Measurements from ENCODE around the gene DCUN1D2. TPM values are rescaled to one million over a fixed set of nuclear protein-coding genes. Genes with fewer than 3 reads are reported as not detected.
A peak's percentile ranks its signal among the peaks of the same experiment; 100 is the strongest.

Gene DCUN1D2
- polyA plus RNA-seq, 3 donors, result 3.1 to 16.7 (median 6.1) TPM

- Histone ChIP-seq H3K79me2 (ENCODE audit: insufficient read depth, low read length) (peaks cover 65% of the 10 kb centered on the region), H3K4me1 (ENCODE audit: control insufficient read depth in 1 of 2, insufficient read depth in 2 of 2, low read length in 2 of 2) (peaks cover 22 to 24% of the 10 kb centered on the region in 2 donors), H3K27ac (ENCODE audit: low read depth in 1 of 2, low read length in 2 of 2) (no peak overlapping the region), H3K27me3 (ENCODE audit: control insufficient read depth in 2 of 2, insufficient read depth in 2 of 2, low read length in 2 of 2) (no peaks in the 10 kb centered on the region), H3K4me2 (replicated peaks; ENCODE audit: extremely low read depth, low read length, poor library complexity, severe bottlenecking) (no peak overlapping the region), H3K9me3 (replicated peaks in 1 of 2; ENCODE audit: control insufficient read depth in 1 of 2, insufficient read depth in 1 of 2, low read length in 2 of 2) (no peaks in the 10 kb centered on the region), H3K4me3 (replicated peaks in 1 of 3; ENCODE audit: low read depth in 2 of 3, low read length in 3 of 3) (no peak overlapping the region), H4K20me1 (ENCODE audit: insufficient read depth, low read length) (peaks cover 53% of the 10 kb centered on the region), H3K9ac (ENCODE audit: insufficient read depth, low read length, poor library complexity, severe bottlenecking) (no peak overlapping the region), H3K36me3 (replicated peaks in 1 of 2; ENCODE audit: control insufficient read depth in 1 of 2, insufficient read depth in 2 of 2, low read length in 2 of 2) (peaks cover 76 to 78% of the 10 kb centered on the region in 2 donors), H2AFZ (ENCODE audit: insufficient read depth, low read depth, low read length, poor library complexity, severe bottlenecking) (no peak overlapping the region)
- H3K4me1 Mint-ChIP-seq, result peaks cover 33% of the 10 kb centered on the region
- no peak for TF ChIP-seq CTCF (IDR thresholded peaks at IDR 0.05)
- H3K4me3 Mint-ChIP-seq, result no peak overlapping the region
- peaks cover 0 to 2% (median 0%) of the 10 kb centered on the region in 7 donors for H3K9me3 Mint-ChIP-seq
- whole genome bisulfite sequencing (ENCODE audit: insufficient coverage), result 100% methylated on average over 1 of the region's 1 CpG
- no peak overlapping the region for H3K27ac Mint-ChIP-seq
- peaks cover 77 to 79% of the 10 kb centered on the region in 2 donors for H3K36me3 Mint-ChIP-seq
- intact Hi-C loops (cut with micrococcal nuclease), result loop anchor here (10.0 kb wide), 3 partner anchors 202 to 912 kb away; partner anchors contain the start of genes LAMP1 (in 2 of the 2) and TUBGCP3 (in 1 of the 2)
- no peak for DNase-seq
- no peaks in the 10 kb centered on the region for H3K27me3 Mint-ChIP-seq (ENCODE audit: low read depth in 3 of 3)
Measured at GRCh38 chr13:113497217-113497616, 6.7 kb upstream of the DCUN1D2 start.

- WGBS (ENCODE audit: insufficient coverage), result 93% methylated on average over 21 of the region's 26 CpGs
- H3K4me3 Mint-ChIP-seq, result no peak overlapping the region
- peaks cover 62 to 63% of the 10 kb centered on the region in 2 donors for H3K36me3 Mint-ChIP-seq
- no peak for DNase-seq
- TF ChIP-seq CTCF (IDR thresholded peaks at IDR 0.05), result no peak
- Histone ChIP-seq H3K4me3 (replicated peaks in 1 of 3; ENCODE audit: low read depth in 2 of 3, low read length in 3 of 3) (no peak overlapping the region), H3K9me3 (replicated peaks in 1 of 2; ENCODE audit: control insufficient read depth in 1 of 2, insufficient read depth in 1 of 2, low read length in 2 of 2) (no peaks in the 10 kb centered on the region), H2AFZ (ENCODE audit: insufficient read depth, low read depth, low read length, poor library complexity, severe bottlenecking) (no peak overlapping the region), H3K36me3 (replicated peaks in 1 of 2; ENCODE audit: control insufficient read depth in 1 of 2, insufficient read depth in 2 of 2, low read length in 2 of 2) (peaks cover 60 to 63% of the 10 kb centered on the region in 2 donors), H3K27ac (ENCODE audit: low read depth in 1 of 2, low read length in 2 of 2) (peak overlapping the region in 1 of 2 donors; percentile 23), H3K4me2 (replicated peaks; ENCODE audit: extremely low read depth, low read length, poor library complexity, severe bottlenecking) (no peak overlapping the region), H3K9ac (ENCODE audit: insufficient read depth, low read length, poor library complexity, severe bottlenecking) (no peak overlapping the region), H3K27me3 (ENCODE audit: control insufficient read depth in 2 of 2, insufficient read depth in 2 of 2, low read length in 2 of 2) (no peaks in the 10 kb centered on the region), H3K79me2 (ENCODE audit: insufficient read depth, low read length) (peaks cover 79% of the 10 kb centered on the region), H4K20me1 (ENCODE audit: insufficient read depth, low read length) (peaks cover 53% of the 10 kb centered on the region), H3K4me1 (ENCODE audit: control insufficient read depth in 1 of 2, insufficient read depth in 2 of 2, low read length in 2 of 2) (peaks cover 32 to 35% of the 10 kb centered on the region in 2 donors)
- intact Hi-C loops (cut with micrococcal nuclease), result loop anchor here (10.0 kb wide), 3 partner anchors 201 to 911 kb away; partner anchors contain the start of genes LAMP1 (in 2 of the 2) and TUBGCP3 (in 1 of the 2)
- no peaks in the 10 kb centered on the region for H3K27me3 Mint-ChIP-seq (ENCODE audit: low read depth in 3 of 3)
- H3K27ac Mint-ChIP-seq, result peak overlapping the region in 5 of 7 donors; percentile 22 to 76 (median 57)
- peaks cover 39% of the 10 kb centered on the region for H3K4me1 Mint-ChIP-seq
- H3K9me3 Mint-ChIP-seq, result peaks cover 0 to 2% (median 0%) of the 10 kb centered on the region in 7 donors
Measured at GRCh38 chr13:113495494-113496210, 5.1 kb upstream of the DCUN1D2 start.
